Islet precursor cell (in vitro differentiated cells): ENCODE results near the gene KCNN4.

Experiments
- DNase-seq: peaks from one replicate; pipeline ENCODE4 v3.0.0-alpha.2; 2018

KCNN4 gene

DNA sequence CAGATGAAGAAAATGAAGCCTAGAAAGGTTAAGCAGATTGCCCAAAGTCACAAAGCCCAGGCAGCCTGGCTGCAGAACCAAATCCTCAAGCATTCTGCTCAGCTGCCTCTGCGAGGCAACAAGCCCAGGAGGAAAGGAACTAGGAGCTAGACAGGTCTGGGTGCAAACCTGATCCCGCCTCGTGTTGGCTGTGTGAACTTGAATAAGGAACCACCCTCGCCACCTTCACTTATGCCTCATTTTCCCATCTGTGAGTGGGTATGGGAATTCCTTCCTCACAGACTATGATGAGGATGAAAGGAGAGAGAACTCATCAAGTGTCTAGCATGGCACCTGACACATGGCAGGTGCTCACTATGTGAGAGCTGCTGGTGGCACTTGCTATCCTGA, 32.6 kb downstream of the KCNN4 start:
- DNase-seq = no peak

GRCh38 chr19:43747557-43748204, 33.1 kb downstream of the KCNN4 start:
- DNase-seq = no peak

DNA sequence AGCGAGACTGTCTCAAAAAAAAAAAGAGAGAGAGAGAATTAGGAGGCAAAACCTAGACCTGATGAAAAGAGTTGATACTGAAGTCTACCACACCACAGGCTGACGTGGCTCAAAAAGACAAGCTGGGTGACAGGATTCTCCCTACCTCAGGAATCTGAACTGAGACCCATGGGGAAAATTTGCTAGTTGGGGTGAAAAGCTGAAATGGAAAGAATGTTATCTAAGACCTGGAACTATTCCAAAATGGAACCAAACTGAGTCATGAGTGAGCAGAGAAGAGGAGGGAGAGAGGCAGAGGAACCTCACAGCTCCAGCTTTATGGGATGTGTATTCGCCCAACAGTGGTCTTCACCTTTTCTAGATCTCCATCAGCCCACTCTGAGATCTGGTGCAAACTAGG, 37.7 kb downstream of the KCNN4 start:
- DNase-seq = no peak

- DNase-seq = no peak
Observed at GRCh38 chr19:43741075-43741825, 39.5 kb downstream of the KCNN4 start.

DNA sequence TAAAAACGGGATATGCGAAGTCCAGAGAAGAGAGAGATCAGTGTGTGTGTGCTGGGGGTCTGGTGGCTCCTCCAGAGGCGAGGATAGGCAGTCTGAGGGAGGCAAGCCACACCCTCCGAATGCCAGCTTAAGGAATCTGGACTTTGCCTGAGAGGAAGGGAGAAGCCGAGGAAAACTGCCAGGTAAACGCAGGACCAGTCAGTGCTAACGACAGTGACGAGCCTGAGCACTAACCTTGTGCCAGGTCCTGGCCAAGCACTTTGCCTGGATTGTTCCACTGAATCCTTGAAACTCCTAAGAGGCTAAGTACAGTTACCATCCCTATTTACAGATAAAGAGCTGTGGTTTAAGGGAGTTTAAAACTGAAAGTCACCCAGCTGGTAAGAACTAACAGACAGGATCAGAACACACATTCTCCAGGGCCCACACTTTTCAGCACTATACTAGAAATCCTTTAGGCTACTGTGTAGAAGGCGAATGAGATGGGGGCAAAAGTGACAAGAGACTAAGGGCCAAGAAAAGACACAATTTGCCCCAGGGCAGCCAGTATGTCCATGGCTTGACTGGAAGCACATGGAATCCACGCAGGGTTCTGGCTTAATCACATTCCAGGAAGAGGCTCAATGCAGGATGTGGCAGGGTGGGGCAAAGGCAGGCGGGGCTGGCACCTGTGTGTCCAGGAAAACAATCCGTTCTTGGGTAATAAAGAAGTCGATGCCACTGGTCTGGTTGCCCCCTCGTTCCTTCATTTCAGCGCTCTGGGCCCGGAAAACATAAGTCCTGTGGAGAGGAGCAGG, 41.1 kb downstream of the KCNN4 start:
- peak; percentile 65 for DNase-seq

DNA sequence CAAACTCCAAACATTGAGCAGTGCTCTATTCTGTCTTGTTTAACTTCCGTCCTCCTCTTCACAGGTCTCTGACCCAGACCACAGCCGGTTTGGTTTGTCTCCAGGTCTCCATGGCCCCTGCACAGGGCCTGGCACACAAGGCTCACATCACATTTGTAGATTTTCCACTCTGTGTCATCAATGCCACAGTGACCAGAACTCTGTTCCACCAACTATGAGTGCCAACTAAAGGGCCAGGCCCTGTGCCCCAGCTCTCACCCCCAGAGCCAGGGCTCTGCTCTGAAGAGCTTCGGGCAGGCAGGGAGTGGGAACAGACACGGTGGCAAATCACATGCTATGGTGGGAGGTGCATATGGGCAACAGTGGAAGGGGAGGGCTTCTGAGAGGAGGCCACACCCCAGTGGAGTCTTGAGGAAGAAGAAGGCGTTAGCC, 42.0 kb downstream of the KCNN4 start:
- no peak for DNase-seq

DNA sequence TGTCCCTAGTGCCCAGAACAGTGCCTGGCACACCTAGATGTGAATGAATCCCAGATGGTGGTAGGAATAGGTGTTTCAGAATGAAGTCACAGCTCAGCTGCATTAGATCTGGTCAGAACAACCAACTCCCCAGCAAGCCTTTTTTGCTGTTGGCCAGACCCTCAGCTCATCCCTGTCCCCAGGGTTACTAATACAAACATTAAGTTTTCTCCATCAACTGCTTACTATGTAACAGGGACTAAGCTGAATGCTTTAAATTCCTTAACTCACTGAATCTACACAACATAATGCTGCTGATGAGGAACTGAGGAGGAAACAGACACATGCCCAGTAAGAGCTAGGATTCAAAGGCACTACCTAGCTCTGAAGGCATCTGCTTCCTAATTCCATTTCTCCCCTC, 44.8 kb downstream of the KCNN4 start:
- no peak for DNase-seq

- no peak for DNase-seq
Observed at GRCh38 chr19:43735013-43735412, 45.8 kb downstream of the KCNN4 start.

DNA sequence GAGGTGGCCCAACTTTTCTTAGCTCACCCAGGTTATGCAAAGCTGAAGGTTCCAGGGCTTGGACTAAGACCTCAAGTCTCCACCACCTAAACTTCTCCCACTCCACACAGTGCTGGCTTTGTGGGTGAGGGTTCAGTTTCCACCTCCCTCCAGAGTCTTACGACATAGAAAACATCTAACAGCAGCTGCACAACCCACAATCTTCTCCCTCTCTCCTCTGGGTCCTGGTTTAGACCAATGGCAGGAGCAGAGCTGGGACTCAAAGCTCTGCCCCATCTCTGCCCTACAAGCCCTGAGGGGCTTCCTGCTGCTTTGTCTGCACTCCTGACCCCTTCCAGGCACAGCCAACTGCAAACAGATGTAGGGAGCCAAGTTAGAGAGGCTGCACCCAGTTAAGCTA, 48.9 kb downstream of the KCNN4 start:
- DNase-seq = no peak

- no peak for DNase-seq
Observed at GRCh38 chr19:43731346-43731745, 49.4 kb downstream of the KCNN4 start.

- DNase-seq = peak; percentile 39
Observed at GRCh38 chr19:43729919-43730318, 50.9 kb downstream of the KCNN4 start.

DNA sequence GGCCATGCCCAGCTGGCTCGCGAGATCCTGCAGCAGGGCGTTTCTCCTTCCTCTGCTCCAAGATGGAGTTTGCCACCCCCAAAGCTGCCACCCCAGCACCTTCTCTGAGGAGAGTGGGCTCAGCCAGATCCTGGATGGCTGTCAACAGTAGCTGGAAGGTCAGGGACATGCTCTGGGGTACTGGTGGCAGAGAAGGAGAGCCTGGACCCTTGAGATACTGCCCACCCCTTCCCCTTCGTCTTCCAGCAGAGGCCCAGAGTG, 53.2 kb downstream of the KCNN4 start:
- DNase-seq = no peak

- no peak for DNase-seq
Observed at GRCh38 chr19:43726736-43727592, 53.8 kb downstream of the KCNN4 start.

GRCh38 chr19:43725468-43725867, 55.3 kb downstream of the KCNN4 start:
- no peak for DNase-seq

GRCh38 chr19:43724896-43725295, 55.9 kb downstream of the KCNN4 start:
- DNase-seq = no peak

DNA sequence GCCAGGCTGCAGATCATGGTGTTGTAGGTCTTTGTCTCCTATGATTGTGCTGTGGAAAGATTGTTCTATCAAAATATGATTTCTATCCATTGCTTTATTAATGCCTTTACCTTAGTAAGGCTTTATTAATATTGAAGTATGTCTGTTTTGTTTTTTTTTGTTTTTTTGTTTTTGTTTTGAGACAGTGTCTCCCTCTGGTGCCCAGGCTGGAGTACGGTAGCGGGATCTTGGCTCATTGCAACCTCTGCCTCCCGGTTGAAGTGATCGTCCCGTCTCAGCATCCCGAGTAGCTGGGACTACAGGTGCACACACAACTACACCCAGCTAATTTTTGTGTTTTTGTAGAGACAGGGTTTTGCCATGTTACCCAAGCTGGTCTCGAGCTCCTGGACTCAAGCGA, 57.2 kb downstream of the KCNN4 start:
- no peak for DNase-seq

GRCh38 chr19:43721469-43722048, 59.2 kb downstream of the KCNN4 start:
- no peak for DNase-seq

DNA sequence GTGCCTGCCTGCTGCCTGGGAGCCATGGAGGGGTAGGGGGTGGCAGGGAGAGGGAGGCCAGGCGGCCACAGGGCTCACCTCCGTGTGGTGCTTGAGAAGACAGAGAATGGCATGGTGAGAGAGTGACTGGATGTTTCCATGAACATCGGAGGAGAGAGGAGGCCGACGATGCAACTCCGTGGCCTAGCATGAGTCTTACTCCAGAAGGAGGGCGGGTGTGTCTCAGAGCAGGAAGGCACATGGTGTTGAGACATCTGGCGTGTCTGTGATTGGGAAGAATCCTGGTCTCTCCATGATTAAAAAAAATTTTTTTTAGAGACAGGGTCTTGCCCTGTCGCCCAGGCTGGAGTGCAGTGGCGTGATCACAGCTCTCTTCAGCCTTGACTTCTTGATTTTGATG, 59.8 kb downstream of the KCNN4 start:
- no peak for DNase-seq

- no peak for DNase-seq
Observed at GRCh38 chr19:43719918-43720317, 60.9 kb downstream of the KCNN4 start.

DNA sequence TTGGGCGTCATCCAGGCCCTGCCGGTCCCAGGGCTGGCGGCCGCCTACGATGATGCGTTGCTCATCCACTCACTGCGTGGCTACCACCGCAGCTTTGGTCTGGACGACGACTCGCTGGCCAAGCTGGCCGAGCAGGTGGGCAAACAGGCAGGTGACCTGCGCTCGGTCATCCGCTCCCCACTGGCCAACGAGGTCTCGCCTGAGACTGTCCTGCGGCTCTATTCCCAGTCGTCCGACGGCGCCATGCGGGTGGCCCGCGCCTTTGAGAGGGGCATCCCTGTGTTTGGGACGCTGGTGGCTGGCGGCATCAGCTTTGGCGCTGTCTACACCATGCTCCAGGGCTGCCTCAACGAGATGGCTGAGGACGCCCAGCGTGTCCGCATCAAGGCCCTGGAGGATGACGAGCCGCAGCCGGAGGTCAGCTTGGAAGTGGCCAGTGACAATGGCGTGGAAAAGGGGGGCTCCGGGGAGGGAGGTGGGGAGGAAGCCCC, 61.4 kb downstream of the KCNN4 start:
- DNase-seq = no peak

DNA sequence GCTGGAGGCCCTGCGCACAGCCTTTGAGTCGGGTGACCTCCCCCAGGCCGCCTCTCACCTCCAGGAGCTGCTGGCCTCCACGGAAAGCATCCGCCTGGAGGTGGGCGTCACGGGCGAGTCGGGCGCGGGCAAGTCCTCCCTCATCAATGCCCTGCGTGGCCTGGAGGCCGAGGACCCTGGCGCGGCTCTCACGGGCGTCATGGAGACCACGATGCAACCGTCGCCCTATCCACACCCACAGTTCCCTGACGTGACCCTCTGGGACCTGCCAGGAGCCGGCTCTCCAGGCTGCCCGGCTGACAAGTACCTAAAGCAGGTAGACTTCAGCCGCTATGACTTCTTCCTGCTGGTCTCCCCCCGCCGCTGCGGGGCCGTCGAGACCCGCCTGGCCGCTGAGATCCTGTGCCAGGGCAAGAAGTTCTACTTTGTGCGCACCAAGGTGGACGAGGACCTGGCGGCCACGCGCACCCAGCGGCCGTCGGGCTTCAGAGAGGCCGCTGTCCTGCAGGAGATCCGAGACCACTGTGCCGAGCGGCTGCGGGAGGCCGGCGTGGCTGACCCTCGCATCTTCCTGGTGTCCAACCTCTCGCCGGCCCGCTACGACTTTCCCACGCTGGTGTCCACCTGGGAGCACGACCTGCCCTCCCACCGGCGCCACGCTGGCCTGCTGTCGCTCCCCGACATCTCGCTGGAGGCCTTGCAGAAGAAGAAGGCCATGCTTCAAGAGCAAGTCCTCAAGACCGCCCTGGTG, 62.0 kb downstream of the KCNN4 start:
- no peak for DNase-seq
